Progenitor cell of endocrine pancreas (in vitro differentiated cells): ENCODE data around the gene ITPK1. TPM values are rescaled to one million over a fixed set of nuclear protein-coding genes. Genes with fewer than 3 reads are reported as not detected.
A peak's percentile ranks its signal among the peaks of the same experiment; 100 is the strongest.

Experiments used
- DNase-seq: peaks from one replicate; pipeline ENCODE4 v3.0.0; 2021; ENCODE audit warnings: low spot score; ENCODE audit not compliant: unreplicated experiment
- H3K27ac Mint-ChIP-seq: 2 replicates; pipeline ENCODE4 v1.8.0; 2021; ENCODE audit warnings: mild to moderate bottlenecking, moderate library complexity, mixed read lengths
- H3K27me3 Mint-ChIP-seq: 2 replicates; pipeline ENCODE4 v1.8.0; 2021; ENCODE audit warnings: mixed read lengths
- H3K36me3 Mint-ChIP-seq: 2 replicates; pipeline ENCODE4 v1.8.0; 2022; ENCODE audit warnings: mixed read lengths; ENCODE audit not compliant: insufficient read depth
- H3K4me1 Mint-ChIP-seq: 2 replicates; pipeline ENCODE4 v1.8.0; 2021; ENCODE audit warnings: low read depth, mixed read lengths
- H3K4me3 Mint-ChIP-seq: 2 replicates; pipeline ENCODE4 v1.8.0; 2021; ENCODE audit warnings: low read depth, mild to moderate bottlenecking, moderate library complexity, mixed read lengths
- H3K9me3 Mint-ChIP-seq: 2 replicates; pipeline ENCODE4 v1.8.0; 2021; ENCODE audit warnings: low read depth, mixed read lengths
- total RNA-seq: library from RNA; stranded (reverse); gene quantifications from 2 replicates; pipeline ENCODE4 v1.2.1, GENCODE V29; 2021
- TF ChIP-seq, protein P1 (sequence below): fragments of 200-600 bp; sonication (generic); IDR thresholded peaks from one replicate; pipeline ENCODE4 v1.5.0; 2021; ENCODE audit warnings: antibody characterized with exemption, mild to moderate bottlenecking; ENCODE audit not compliant: unreplicated experiment

The ITPK1 gene
- total RNA-seq, 1 donor from 2014 or later = 72.0 TPM

DNA sequence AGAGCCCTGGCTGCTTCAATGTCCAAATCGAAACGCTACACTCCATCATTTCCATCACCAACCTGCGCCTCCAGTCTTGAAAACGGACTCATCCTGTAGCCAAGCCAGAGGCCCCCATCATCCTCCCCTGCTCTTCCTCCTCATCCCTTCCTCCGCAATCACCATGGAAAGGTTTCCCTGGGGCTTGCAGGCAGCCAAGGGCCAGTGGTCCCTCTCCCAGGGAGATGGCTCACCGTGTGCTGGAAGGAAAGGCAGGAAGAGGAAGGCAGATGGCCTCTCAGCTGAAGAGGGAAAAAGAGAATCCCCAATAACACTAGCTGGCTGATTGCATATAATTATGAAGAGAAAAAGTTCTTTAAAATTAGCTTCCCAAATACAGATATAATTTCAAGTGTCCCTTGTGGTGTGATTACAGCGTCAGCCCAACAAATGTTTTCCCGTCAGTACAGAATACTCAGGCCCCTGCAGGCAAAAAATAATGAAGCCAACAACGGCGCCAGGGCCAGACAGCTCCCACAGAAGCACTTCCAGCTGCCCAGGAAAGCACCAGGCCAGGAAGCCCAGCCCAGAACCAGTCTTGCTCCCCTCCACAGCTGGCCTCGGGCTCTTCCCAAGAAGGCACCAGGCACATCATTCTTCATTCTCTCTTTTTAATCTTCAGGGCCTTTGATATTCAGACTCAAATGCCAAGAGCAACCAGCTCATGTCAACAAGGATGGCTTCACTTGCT, 24.7 kb downstream of the ITPK1 start:
- TF ChIP-seq, protein P1, sequence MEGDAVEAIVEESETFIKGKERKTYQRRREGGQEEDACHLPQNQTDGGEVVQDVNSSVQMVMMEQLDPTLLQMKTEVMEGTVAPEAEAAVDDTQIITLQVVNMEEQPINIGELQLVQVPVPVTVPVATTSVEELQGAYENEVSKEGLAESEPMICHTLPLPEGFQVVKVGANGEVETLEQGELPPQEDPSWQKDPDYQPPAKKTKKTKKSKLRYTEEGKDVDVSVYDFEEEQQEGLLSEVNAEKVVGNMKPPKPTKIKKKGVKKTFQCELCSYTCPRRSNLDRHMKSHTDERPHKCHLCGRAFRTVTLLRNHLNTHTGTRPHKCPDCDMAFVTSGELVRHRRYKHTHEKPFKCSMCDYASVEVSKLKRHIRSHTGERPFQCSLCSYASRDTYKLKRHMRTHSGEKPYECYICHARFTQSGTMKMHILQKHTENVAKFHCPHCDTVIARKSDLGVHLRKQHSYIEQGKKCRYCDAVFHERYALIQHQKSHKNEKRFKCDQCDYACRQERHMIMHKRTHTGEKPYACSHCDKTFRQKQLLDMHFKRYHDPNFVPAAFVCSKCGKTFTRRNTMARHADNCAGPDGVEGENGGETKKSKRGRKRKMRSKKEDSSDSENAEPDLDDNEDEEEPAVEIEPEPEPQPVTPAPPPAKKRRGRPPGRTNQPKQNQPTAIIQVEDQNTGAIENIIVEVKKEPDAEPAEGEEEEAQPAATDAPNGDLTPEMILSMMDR = no peak
- Mint-ChIP-seq H3K9me3 (no peaks in the 10 kb centered on the region), H3K27ac (no peak overlapping the region), H3K4me1 (peaks cover 12% of the 10 kb centered on the region), H3K4me3 (no peak overlapping the region), H3K36me3 (no peaks in the 10 kb centered on the region), H3K27me3 (no peaks in the 10 kb centered on the region)
- no peak for DNase-seq

GRCh38 chr14:93089521-93090269, 26.0 kb downstream of the ITPK1 start:
- H3K27ac Mint-ChIP-seq = no peak overlapping the region
- no peaks in the 10 kb centered on the region for H3K36me3 Mint-ChIP-seq
- TF ChIP-seq, protein P1 = no peak
- H3K4me3 Mint-ChIP-seq = no peak overlapping the region
- DNase-seq = no peak
- H3K27me3 Mint-ChIP-seq = no peaks in the 10 kb centered on the region
- H3K4me1 Mint-ChIP-seq = peaks cover 15% of the 10 kb centered on the region
- no peaks in the 10 kb centered on the region for H3K9me3 Mint-ChIP-seq

DNA sequence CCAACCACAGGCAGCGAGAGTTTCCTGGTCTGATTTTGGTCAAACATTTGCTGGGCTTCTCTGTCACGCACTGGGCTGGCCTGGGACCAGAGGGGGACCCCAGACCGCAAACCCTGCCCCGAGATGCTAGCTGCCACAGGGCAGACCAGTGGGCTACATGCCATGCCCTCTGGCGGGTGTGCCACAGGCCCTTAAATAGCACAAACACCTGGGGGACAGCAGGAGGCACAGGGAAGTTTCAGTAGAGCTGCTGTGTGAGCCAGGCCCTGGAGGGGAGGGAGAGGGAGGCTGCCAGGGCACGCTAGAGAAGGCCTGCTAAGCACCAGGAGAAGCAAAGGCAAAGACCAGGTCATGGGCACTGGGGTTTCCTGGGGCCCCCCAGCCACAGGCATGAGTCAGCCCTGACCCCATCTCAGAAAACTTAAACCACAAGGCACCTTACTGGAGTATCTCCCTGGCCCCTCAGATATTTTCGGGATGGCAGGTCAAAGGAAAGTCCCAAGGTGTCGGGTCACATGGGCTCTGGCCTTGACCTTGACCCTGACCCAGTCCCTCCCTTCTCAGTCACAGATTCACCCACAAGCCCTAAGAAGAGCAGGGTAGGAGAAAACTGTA, 29.2 kb downstream of the ITPK1 start:
- Mint-ChIP-seq H3K4me3 (no peak overlapping the region), H3K4me1 (peaks cover 13% of the 10 kb centered on the region), H3K27me3 (no peaks in the 10 kb centered on the region), H3K36me3 (no peaks in the 10 kb centered on the region), H3K9me3 (no peaks in the 10 kb centered on the region), H3K27ac (peak overlapping the region; percentile 83)
- no peak for DNase-seq
- TF ChIP-seq, protein P1 = no peak

GRCh38 chr14:93085911-93086310, 29.8 kb downstream of the ITPK1 start:
- Mint-ChIP-seq H3K27ac (peak overlapping the region; percentile 83), H3K4me3 (no peak overlapping the region)
- DNase-seq = no peak

More at GRCh38 chr14:93085911-93086310, 29.8 kb downstream of the ITPK1 start:
- Mint-ChIP-seq H3K4me1 (peaks cover 13% of the 10 kb centered on the region), H3K27me3 (no peaks in the 10 kb centered on the region), H3K9me3 (no peaks in the 10 kb centered on the region), H3K36me3 (no peaks in the 10 kb centered on the region)
- TF ChIP-seq, protein P1 = no peak
